Calu3 (cell line): ENCODE data around the gene WDCP. TPM values are rescaled to one million over a fixed set of nuclear protein-coding genes. Genes with fewer than 3 reads are reported as not detected.

Experiments used
- BruUV-seq: library from RNA; stranded (reverse); fragments of 400-500 nt; replicated peaks from 2 replicates; lab custom pipeline; 2021; lab: Mats Ljungman, UMichigan
- CTCF ChIA-PET: fragments of 300-600 bp; sonication (Branson Sonifier 250); formaldehyde crosslinking; loops from one replicate; lab custom pipeline; 2022; ENCODE audit warnings: antibody characterized with exemption; lab: Charles Lee
- DNase-seq: peaks from one replicate; pipeline ENCODE4 v3.0.0; 2022
- H3K27ac Mint-ChIP-seq: one replicate; pipeline ENCODE4 v1.8.0; 2022; ENCODE audit warnings: mixed read lengths; ENCODE audit not compliant: unreplicated experiment
- H3K27me3 Mint-ChIP-seq: one replicate; pipeline ENCODE4 v1.8.0; 2022; ENCODE audit warnings: mixed read lengths; ENCODE audit not compliant: unreplicated experiment
- H3K36me3 Mint-ChIP-seq: one replicate; pipeline ENCODE4 v1.8.0; 2022; ENCODE audit warnings: mild to moderate bottlenecking, moderate library complexity, mixed read lengths; ENCODE audit not compliant: insufficient read depth, unreplicated experiment
- H3K4me1 Mint-ChIP-seq: one replicate; pipeline ENCODE4 v1.8.0; 2022; ENCODE audit warnings: mild to moderate bottlenecking, low read depth, mixed read lengths; ENCODE audit not compliant: unreplicated experiment
- H3K4me3 Mint-ChIP-seq: one replicate; pipeline ENCODE4 v1.8.0; 2022; ENCODE audit warnings: mild to moderate bottlenecking, low read depth, moderate library complexity, mixed read lengths; ENCODE audit not compliant: unreplicated experiment
- H3K9me3 Mint-ChIP-seq: one replicate; pipeline ENCODE4 v1.8.0; 2022; ENCODE audit warnings: low read depth, mixed read lengths; ENCODE audit not compliant: unreplicated experiment
- CTCF ChIP-seq: fragments of 200-600 bp; IDR thresholded peaks from one replicate; pipeline ENCODE4 v1.8.0; 2022; ENCODE audit warnings: antibody characterized with exemption; ENCODE audit not compliant: unreplicated experiment
- intact Hi-C: fragments of 100-400 bp; cut with micrococcal nuclease; formaldehyde crosslinking; loops from one replicate; pipeline ENCODE4 v1.10.0; 2022; ENCODE audit not compliant: unreplicated experiment
- total RNA-seq: library from RNA; stranded (reverse); gene quantifications from 2 replicates; pipeline ENCODE4 v1.2.3, GENCODE V29; 2022

WDCP gene
- total RNA-seq, 1 experiment from 2014 or later = 17.2 TPM

- TSS peak; percentile 61 for BruUV-seq
- DNase-seq = no peak
- Mint-ChIP-seq H3K4me3 (peak overlapping the region; percentile 79), H3K36me3 (peaks cover 47% of the 10 kb centered on the region), H3K4me1 (peaks cover 15% of the 10 kb centered on the region), H3K27me3 (no peaks in the 10 kb centered on the region), H3K27ac (peak overlapping the region; percentile 80), H3K9me3 (no peaks in the 10 kb centered on the region)
- CTCF ChIA-PET = interaction anchor here (1.1 kb wide), 1 partner anchor 150 kb away, joined by 6 read pairs; the partner anchor contains the start of gene ATAD2B
- TF ChIP-seq CTCF = no peak
- intact Hi-C loops = loop anchor here (2.0 to 5.0 kb wide), 3 partner anchors 31 to 150 kb away; partner anchors contain the start of genes ATAD2B and WDCP
Measured at GRCh38 chr2:24077535-24077877, 30.3 kb upstream of the WDCP start.

- no peaks in the 10 kb centered on the region for H3K9me3 Mint-ChIP-seq
- H3K4me3 Mint-ChIP-seq = peak overlapping the region; percentile 79
- peaks cover 15% of the 10 kb centered on the region for H3K4me1 Mint-ChIP-seq
- TF ChIP-seq CTCF = no peak
- BruUV-seq = no TSS peak
- CTCF ChIA-PET = interaction anchor here (0.6 to 1.7 kb wide), 13 partner anchors 8 to 716 kb away, joined by 3 to 8 read pairs (median 5); partner anchors contain the start of genes ATAD2B, CENPO, PTRHD1 and TP53I3
- intact Hi-C loops = loop anchor here (2.0 to 5.0 kb wide), 3 partner anchors 30 to 150 kb away; partner anchors contain the start of genes ATAD2B and WDCP
- peaks cover 41% of the 10 kb centered on the region for H3K36me3 Mint-ChIP-seq
- peak overlapping the region; percentile 80 for H3K27ac Mint-ChIP-seq
- DNase-seq = no peak
- H3K27me3 Mint-ChIP-seq = no peaks in the 10 kb centered on the region
Measured at GRCh38 chr2:24076849-24077534, 29.8 kb upstream of the WDCP start.

- no peaks in the 10 kb centered on the region for H3K27me3 Mint-ChIP-seq
- DNase-seq = peak; percentile 100
- no peak for TF ChIP-seq CTCF
- peaks cover 40% of the 10 kb centered on the region for H3K36me3 Mint-ChIP-seq
- peak within 1 kb of the TSS; percentile 79 for H3K4me3 Mint-ChIP-seq
- H3K4me1 Mint-ChIP-seq = peaks cover 15% of the 10 kb centered on the region
- CTCF ChIA-PET = interaction anchor here (0.6 to 1.7 kb wide), 13 partner anchors 9 to 717 kb away, joined by 3 to 8 read pairs (median 5); partner anchors contain the start of genes ATAD2B, CENPO, PTRHD1 and TP53I3
- BruUV-seq = TSS peak; percentile 70
- H3K9me3 Mint-ChIP-seq = no peaks in the 10 kb centered on the region
- H3K27ac Mint-ChIP-seq = peak within 1 kb of the TSS; percentile 80
- intact Hi-C loops = loop anchor here (2.0 to 5.0 kb wide), 3 partner anchors 29 to 149 kb away; partner anchors contain the start of genes ATAD2B and WDCP
Measured at GRCh38 chr2:24075915-24076848, 29.0 kb upstream of the WDCP start, which contains the start of gene SF3B6. TSS of gene SF3B6 (minus strand) at chr2:24076326. CDS start at chr2:24076229, 97 bp downstream.

- no peak for DNase-seq
- peaks cover 15% of the 10 kb centered on the region for H3K4me1 Mint-ChIP-seq
- TF ChIP-seq CTCF = no peak
- H3K36me3 Mint-ChIP-seq = peaks cover 40% of the 10 kb centered on the region
- BruUV-seq = no TSS peak
- H3K9me3 Mint-ChIP-seq = no peaks in the 10 kb centered on the region
- H3K4me3 Mint-ChIP-seq = peak overlapping the region; percentile 79
- no peaks in the 10 kb centered on the region for H3K27me3 Mint-ChIP-seq
- peak overlapping the region; percentile 80 for H3K27ac Mint-ChIP-seq
- CTCF ChIA-PET = no interaction called here
- intact Hi-C loops = loop anchor here (5.0 kb wide), 2 partner anchors 87 to 148 kb away; partner anchors contain the start of gene ATAD2B
Measured at GRCh38 chr2:24075259-24075658, 28.1 kb upstream of the WDCP start.
